Mesodermal cell (in vitro differentiated cells): ENCODE results near the gene TMEFF2.
"Not testable (repeated sequence)": the region's sequence is repeated elsewhere in the genome, so short reads cannot be mapped to it uniquely, and the experiment has no call there.

Source experiments
- H3K27ac ChIP-seq: 2 replicates; pipeline ENCODE4 v1.7.0; 2013; ENCODE audit warnings: mild to moderate bottlenecking, low read depth, low read length, moderate library complexity; ENCODE audit not compliant: severe bottlenecking
- H3K36me3 ChIP-seq: 2 replicates; pipeline ENCODE4 v1.7.1; 2013; ENCODE audit warnings: mild to moderate bottlenecking, low read length, moderate library complexity; ENCODE audit not compliant: control insufficient read depth, insufficient read depth
- H3K4me1 ChIP-seq: one replicate; pipeline ENCODE4 v1.7.1; 2013; ENCODE audit warnings: mild to moderate bottlenecking, low read length; ENCODE audit not compliant: insufficient read depth, control insufficient read depth, poor library complexity, severe bottlenecking
- H3K4me3 ChIP-seq: 2 replicates; pipeline ENCODE4 v1.7.0; 2013; ENCODE audit warnings: low read length, control low read depth, mild to moderate bottlenecking; ENCODE audit not compliant: insufficient read depth, poor library complexity, severe bottlenecking; ENCODE audit errors: extremely low read depth
- H3K9me3 ChIP-seq: 2 replicates; pipeline ENCODE4 v1.7.1; 2013; ENCODE audit warnings: mild to moderate bottlenecking, low read length, moderate library complexity; ENCODE audit not compliant: control insufficient read depth
- WGBS, 2 experiments: methylation state at CpG; one replicate each; pipeline ENCODE4 v1.1.5; 2013; ENCODE audit warnings: missing lambda C conversion rate in 2 of 2; ENCODE audit not compliant: insufficient coverage in 2 of 2; 5-methylcytosine and 5-hydroxymethylcytosine counted together

The TMEFF2 gene

GRCh38 chr2:191922736-191923651 lies 271.7 kb downstream of the TMEFF2 start:
- H3K4me3 ChIP-seq = no peak overlapping the region
- no peaks in the 10 kb centered on the region for H3K9me3 ChIP-seq
- H3K4me1 ChIP-seq = no peaks in the 10 kb centered on the region
- no peaks in the 10 kb centered on the region for H3K36me3 ChIP-seq
- H3K27ac ChIP-seq = no peak overlapping the region
- WGBS, 2 experiments = 95 to 97% methylated on average over 11 to 16 of the region's 20 CpGs

GRCh38 chr2:191921650-191922049 lies 273.1 kb downstream of the TMEFF2 start:
- WGBS, 2 experiments = 98 to 99% methylated on average over 15 to 22 of the region's 32 CpGs
- H3K4me3 ChIP-seq, H3K27ac ChIP-seq, H3K4me1 ChIP-seq, H3K36me3 ChIP-seq, H3K9me3 ChIP-seq: not testable (repeated sequence)

- H3K9me3 ChIP-seq = no peaks in the 10 kb centered on the region
- H3K36me3 ChIP-seq = no peaks in the 10 kb centered on the region
- H3K27ac ChIP-seq = no peak overlapping the region
- no peak overlapping the region for H3K4me3 ChIP-seq
- H3K4me1 ChIP-seq = no peaks in the 10 kb centered on the region
- WGBS, 2 experiments = 100% methylated on average over 1 of the region's 2 CpGs; no CpG with 5 or more reads in 1 of the 2 experiments
Observed at GRCh38 chr2:191920502-191920901, 274.2 kb downstream of the TMEFF2 start.

GRCh38 chr2:191917967-191918651 lies 276.6 kb downstream of the TMEFF2 start:
- Histone ChIP-seq H3K9me3 (no peaks in the 10 kb centered on the region), H3K36me3 (no peaks in the 10 kb centered on the region), H3K4me3 (no peak overlapping the region), H3K4me1 (no peaks in the 10 kb centered on the region), H3K27ac (no peak overlapping the region)
- WGBS, 2 experiments = 85 to 86% methylated on average over 7 to 9 of the region's 9 CpGs

- no peak overlapping the region for H3K27ac ChIP-seq
- no peaks in the 10 kb centered on the region for H3K4me1 ChIP-seq
- H3K36me3 ChIP-seq = no peaks in the 10 kb centered on the region
- 93 to 100% methylated on average over 2 of the region's 2 CpGs for WGBS, 2 experiments
- no peaks in the 10 kb centered on the region for H3K9me3 ChIP-seq
- H3K4me3 ChIP-seq = no peak overlapping the region
Observed at GRCh38 chr2:191917430-191917881, 277.3 kb downstream of the TMEFF2 start.

- WGBS, 2 experiments = 83 to 92% methylated on average over 1 of the region's 1 CpG
- Histone ChIP-seq H3K9me3 (no peaks in the 10 kb centered on the region), H3K4me3 (no peak overlapping the region), H3K27ac (no peak overlapping the region), H3K4me1 (no peaks in the 10 kb centered on the region), H3K36me3 (no peaks in the 10 kb centered on the region)
Observed at GRCh38 chr2:191916826-191917225, 277.9 kb downstream of the TMEFF2 start.

GRCh38 chr2:191915750-191916149 lies 279.0 kb downstream of the TMEFF2 start:
- Histone ChIP-seq H3K36me3 (no peaks in the 10 kb centered on the region), H3K27ac (no peak overlapping the region), H3K4me1 (no peaks in the 10 kb centered on the region), H3K4me3 (no peak overlapping the region), H3K9me3 (no peaks in the 10 kb centered on the region)
- WGBS, 2 experiments = 67 to 90% methylated on average over 1 of the region's 2 CpGs

GRCh38 chr2:191913796-191914195 lies 280.9 kb downstream of the TMEFF2 start:
- no CpG with 5 or more reads among the region's 1 CpG for WGBS, 2 experiments

GRCh38 chr2:191912764-191913163 lies 282.0 kb downstream of the TMEFF2 start:
- H3K4me3 ChIP-seq = no peak overlapping the region
- H3K9me3 ChIP-seq = no peaks in the 10 kb centered on the region
- WGBS, 2 experiments = 40 to 81% methylated on average over 1 to 3 of the region's 3 CpGs
- no peaks in the 10 kb centered on the region for H3K36me3 ChIP-seq
- H3K4me1 ChIP-seq = no peaks in the 10 kb centered on the region
- no peak overlapping the region for H3K27ac ChIP-seq

More at GRCh38 chr2:191913796-191914195, 280.9 kb downstream of the TMEFF2 start:
- no peaks in the 10 kb centered on the region for H3K4me1 ChIP-seq
- no peaks in the 10 kb centered on the region for H3K9me3 ChIP-seq
- no peak overlapping the region for H3K27ac ChIP-seq
- no peaks in the 10 kb centered on the region for H3K36me3 ChIP-seq
- no peak overlapping the region for H3K4me3 ChIP-seq

GRCh38 chr2:191910518-191910917 lies 284.2 kb downstream of the TMEFF2 start:
- 88 to 100% methylated on average over 2 of the region's 2 CpGs for WGBS, 2 experiments
- Histone ChIP-seq H3K4me1 (peaks cover 5% of the 10 kb centered on the region), H3K9me3 (no peaks in the 10 kb centered on the region), H3K36me3 (no peaks in the 10 kb centered on the region), H3K27ac (no peak overlapping the region), H3K4me3 (no peak overlapping the region)

- Histone ChIP-seq H3K27ac (no peak overlapping the region), H3K4me1 (peaks cover 5% of the 10 kb centered on the region), H3K36me3 (no peaks in the 10 kb centered on the region), H3K4me3 (no peak overlapping the region), H3K9me3 (no peaks in the 10 kb centered on the region)
Observed at GRCh38 chr2:191908874-191909273, 285.9 kb downstream of the TMEFF2 start.
